Activated T-cell treated with anti-CD3 and anti-CD28 coated beads, Interleukin-2, amount 50 U/mL, for 24 hours (primary cell): ENCODE results near the gene S100A9.
A peak's percentile ranks its signal among the peaks of the same experiment; 100 is the strongest.
"Not testable (repeated sequence)": the region's sequence is repeated elsewhere in the genome, so short reads cannot be mapped to it uniquely, and the experiment has no call there.

Experiments used
- DNase-seq: peaks from one replicate; pipeline ENCODE4 v3.0.0-alpha.2; 2020
- H3K27ac Mint-ChIP-seq: 2 replicates; pipeline ENCODE4 v1.8.0; 2020; ENCODE audit warnings: mild to moderate bottlenecking, mixed read lengths
- H3K27me3 Mint-ChIP-seq: 2 replicates; pipeline ENCODE4 v1.8.0; 2020; ENCODE audit warnings: mixed read lengths
- H3K36me3 Mint-ChIP-seq: 2 replicates; pipeline ENCODE4 v1.8.0; 2020; ENCODE audit warnings: low read depth, mixed read lengths
- H3K4me1 Mint-ChIP-seq: 2 replicates; pipeline ENCODE4 v1.8.0; 2020; ENCODE audit warnings: low read depth, mixed read lengths
- H3K4me3 Mint-ChIP-seq: 2 replicates; pipeline ENCODE4 v1.8.0; 2020; ENCODE audit warnings: mild to moderate bottlenecking, moderate library complexity, mixed read lengths
- H3K9me3 Mint-ChIP-seq: 2 replicates; pipeline ENCODE4 v1.8.0; 2020; ENCODE audit warnings: mixed read lengths

Gene S100A9

DNA sequence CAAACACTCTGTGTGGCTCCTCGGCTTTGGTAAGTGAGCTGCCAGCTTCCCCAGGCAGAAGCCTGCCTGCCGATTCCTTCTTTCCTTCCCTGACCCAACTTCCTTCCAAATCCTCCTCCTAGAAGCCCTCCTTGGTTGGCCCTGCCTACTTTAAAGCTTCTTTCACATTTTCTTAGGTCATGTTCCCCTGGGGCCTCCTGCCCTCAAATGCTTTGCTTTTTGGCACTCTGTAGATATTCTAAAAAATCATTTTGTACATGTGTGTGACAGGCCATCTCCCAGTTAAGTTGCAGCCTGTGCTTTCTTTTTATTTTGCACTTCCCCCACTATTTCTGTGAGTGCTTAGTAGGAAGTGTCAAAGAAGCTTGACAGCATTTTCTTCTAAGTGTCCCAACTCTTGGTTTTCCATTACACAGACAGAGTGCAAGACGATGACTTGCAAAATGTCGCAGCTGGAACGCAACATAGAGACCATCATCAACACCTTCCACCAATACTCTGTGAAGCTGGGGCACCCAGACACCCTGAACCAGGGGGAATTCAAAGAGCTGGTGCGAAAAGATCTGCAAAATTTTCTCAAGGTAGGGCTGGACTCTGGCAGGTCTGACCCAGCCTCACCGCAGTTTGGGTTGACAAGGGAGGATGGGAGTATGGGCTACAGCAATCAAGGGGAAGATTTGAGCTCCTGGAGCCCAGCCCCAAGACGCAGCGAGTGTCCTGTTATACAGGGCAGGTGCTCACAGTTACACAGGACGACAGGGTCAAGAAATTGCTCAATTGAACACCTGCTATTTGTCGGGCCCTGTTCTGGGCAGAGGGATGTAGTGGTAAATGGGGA is at the start of gene S100A9:
S100A9 (plus strand) TSS at position 2 of the 838 bp plus-strand sequence; CDS start at position 432, 430 bp downstream.
- H3K4me3 Mint-ChIP-seq = no peak within 1 kb of the TSS
- peak within 1 kb of the TSS; percentile 30 for H3K27ac Mint-ChIP-seq
- peaks cover 13% of the 10 kb centered on the region for H3K4me1 Mint-ChIP-seq
- no peaks in the 10 kb centered on the region for H3K9me3 Mint-ChIP-seq
- H3K27me3 Mint-ChIP-seq = peaks cover 1% of the 10 kb centered on the region
- H3K36me3 Mint-ChIP-seq = no peaks in the 10 kb centered on the region
- no peak for DNase-seq

DNA sequence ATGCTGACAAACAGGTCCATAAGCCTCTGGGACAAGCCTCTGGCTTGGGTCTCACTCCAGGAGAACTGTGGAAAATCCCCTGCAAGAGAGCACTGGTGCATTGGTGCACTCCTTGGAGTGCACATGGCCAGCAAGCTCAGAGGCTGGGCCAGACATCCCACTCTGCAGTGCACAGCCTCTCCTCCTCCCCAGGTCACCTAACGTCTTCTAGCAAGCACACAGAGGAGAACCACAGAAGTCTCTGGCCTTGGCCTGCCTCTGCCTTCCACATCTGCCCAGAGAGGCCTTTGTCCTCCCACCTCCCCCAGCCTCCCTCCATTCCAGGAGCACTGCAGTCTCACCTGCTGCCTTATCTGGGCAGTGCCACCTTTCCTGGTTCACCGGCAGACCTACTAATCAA is 49.1 kb upstream of the S100A9 start:
- H3K4me3 Mint-ChIP-seq = no peak overlapping the region

DNA sequence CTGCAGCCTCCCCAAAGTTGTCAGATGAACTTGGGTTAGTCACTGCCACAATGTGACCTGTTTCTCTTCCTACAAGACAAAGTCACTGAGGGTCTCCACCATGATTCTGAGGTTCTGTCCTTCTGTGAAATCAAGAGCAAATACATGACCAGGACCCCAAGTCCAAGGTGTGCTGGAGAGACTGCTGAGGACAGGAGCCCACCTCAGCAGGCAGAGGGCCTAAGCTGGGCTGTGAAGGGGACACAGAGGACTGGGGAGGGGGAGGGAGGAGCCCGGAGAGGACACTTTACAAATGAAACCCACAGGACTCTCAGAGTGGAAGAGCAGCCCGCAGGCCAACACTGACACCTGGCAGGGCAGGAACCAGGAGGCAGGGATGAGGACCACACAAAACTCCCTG is 48.2 kb upstream of the S100A9 start:
- Mint-ChIP-seq H3K4me3 (no peak overlapping the region), H3K4me1 (no peaks in the 10 kb centered on the region), H3K9me3 (no peaks in the 10 kb centered on the region), H3K27ac (no peak overlapping the region), H3K27me3 (peaks cover 8% of the 10 kb centered on the region), H3K36me3 (no peaks in the 10 kb centered on the region)
- no peak for DNase-seq

More for the DNA sequence above, 49.1 kb upstream of the S100A9 start:
- H3K27me3 Mint-ChIP-seq = peaks cover 8% of the 10 kb centered on the region
- no peaks in the 10 kb centered on the region for H3K36me3 Mint-ChIP-seq
- no peak for DNase-seq
- H3K4me1 Mint-ChIP-seq = no peaks in the 10 kb centered on the region
- H3K27ac Mint-ChIP-seq = no peak overlapping the region
- H3K9me3 Mint-ChIP-seq = no peaks in the 10 kb centered on the region

DNA sequence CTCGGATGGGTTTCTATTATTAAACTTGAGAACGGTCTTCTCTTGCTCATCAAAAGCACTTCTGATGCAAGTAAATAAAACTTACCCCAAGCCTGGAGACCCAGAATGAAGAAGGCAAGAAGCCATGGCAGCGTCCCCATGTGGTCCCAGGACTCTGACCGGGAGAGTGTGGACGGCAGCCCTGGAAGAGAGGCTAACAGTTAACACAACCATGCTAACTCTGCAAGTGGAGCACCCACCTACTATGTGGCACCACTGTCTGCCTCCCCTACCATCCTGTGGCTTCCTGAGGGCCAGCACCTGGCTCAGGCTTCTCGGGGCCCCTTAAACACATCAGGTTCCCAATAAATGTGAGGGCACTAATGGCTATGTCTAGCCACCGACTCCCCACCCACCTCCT is 47.1 kb upstream of the S100A9 start:
- Mint-ChIP-seq H3K4me1 (no peaks in the 10 kb centered on the region), H3K36me3 (no peaks in the 10 kb centered on the region), H3K27me3 (peaks cover 8% of the 10 kb centered on the region), H3K4me3 (no peak overlapping the region), H3K9me3 (peaks cover 1% of the 10 kb centered on the region), H3K27ac (no peak overlapping the region)
- DNase-seq = no peak

DNA sequence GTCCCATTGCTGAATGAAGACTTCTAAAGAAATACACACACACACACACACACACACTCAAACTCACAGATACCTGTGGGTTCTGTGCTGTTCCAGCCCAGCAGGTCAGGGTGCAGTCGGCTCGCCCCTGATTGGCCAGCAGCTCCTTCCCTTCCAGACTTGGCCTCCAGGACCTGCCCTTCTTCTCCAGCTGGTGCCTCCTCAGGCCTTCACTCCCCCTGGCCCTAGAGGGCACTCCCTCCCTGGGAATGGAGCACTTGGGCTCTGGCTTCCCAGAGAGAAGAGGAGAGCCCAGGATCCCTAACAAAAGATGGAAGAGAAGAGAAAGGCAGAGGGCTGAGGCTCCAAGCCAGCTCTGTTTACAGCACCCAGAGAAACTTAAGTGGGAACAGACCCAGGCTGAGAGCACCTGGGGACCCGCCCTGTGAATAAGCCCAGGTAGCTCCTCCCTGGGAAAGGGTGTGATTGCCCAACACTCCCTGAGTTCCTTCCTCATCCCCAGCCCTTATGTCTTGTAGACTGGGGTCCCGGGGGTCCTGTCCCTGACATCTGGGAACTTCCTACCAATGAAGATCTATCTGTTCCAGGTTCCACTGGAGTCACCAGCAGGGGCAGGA is 45.0 kb upstream of the S100A9 start, which contains the start of gene PGLYRP3:
PGLYRP3 (minus strand) TSS at position 383 of the 617 bp plus-strand sequence. CDS start 2,287 bp downstream, outside the sequence.
- no peaks in the 10 kb centered on the region for H3K4me1 Mint-ChIP-seq
- no peaks in the 10 kb centered on the region for H3K36me3 Mint-ChIP-seq
- DNase-seq = no peak
- peaks cover under 1% of the 10 kb centered on the region for H3K27me3 Mint-ChIP-seq
- H3K9me3 Mint-ChIP-seq = peaks cover 1% of the 10 kb centered on the region
- H3K27ac Mint-ChIP-seq = no peak within 1 kb of the TSS
- H3K4me3 Mint-ChIP-seq = no peak within 1 kb of the TSS

DNA sequence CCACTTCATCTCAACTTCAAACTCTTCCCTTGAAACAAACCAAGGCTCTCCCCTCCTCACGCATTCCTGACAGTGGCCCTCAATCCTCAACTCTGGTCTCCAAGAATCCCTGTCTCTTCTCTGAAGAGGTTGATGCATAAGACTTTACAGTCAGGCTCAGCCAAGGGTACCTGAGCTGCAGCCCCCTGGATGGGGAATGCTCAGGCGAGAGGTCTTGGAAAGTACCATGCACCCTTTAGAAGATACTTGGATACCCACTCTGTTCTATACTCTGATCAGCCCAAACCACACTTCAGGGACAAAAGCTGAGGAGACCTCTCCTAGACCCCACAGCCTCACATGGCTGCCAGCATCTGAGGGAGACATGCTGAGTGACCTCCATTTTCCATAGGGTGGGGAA is 44.4 kb upstream of the S100A9 start:
- Mint-ChIP-seq H3K4me1 (no peaks in the 10 kb centered on the region), H3K9me3 (peaks cover 1% of the 10 kb centered on the region), H3K4me3 (no peak overlapping the region), H3K36me3 (no peaks in the 10 kb centered on the region), H3K27ac (no peak overlapping the region), H3K27me3 (no peaks in the 10 kb centered on the region)
- DNase-seq = no peak

DNA sequence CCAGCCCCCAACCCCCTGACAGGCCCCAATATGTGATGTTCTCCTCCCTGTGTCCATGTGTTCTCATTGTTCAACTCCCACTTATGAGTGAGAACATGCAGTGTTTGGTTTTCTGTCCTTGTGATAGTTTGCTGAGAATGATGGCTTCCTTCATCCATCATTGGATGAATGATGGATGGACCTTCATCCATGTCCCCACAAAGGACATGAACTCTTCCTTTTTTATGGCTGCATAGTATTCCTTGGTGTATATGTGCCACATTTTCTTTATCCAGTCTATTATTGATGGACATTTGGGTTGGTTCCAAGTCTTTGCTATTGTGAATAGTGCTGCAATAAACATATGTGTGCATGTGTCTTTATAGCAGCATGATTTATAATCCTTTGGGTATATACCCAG is 43.3 kb upstream of the S100A9 start:
- H3K36me3 Mint-ChIP-seq, H3K27ac Mint-ChIP-seq, H3K9me3 Mint-ChIP-seq, DNase-seq, H3K4me3 Mint-ChIP-seq, H3K27me3 Mint-ChIP-seq, H3K4me1 Mint-ChIP-seq: not testable (repeated sequence)

DNA sequence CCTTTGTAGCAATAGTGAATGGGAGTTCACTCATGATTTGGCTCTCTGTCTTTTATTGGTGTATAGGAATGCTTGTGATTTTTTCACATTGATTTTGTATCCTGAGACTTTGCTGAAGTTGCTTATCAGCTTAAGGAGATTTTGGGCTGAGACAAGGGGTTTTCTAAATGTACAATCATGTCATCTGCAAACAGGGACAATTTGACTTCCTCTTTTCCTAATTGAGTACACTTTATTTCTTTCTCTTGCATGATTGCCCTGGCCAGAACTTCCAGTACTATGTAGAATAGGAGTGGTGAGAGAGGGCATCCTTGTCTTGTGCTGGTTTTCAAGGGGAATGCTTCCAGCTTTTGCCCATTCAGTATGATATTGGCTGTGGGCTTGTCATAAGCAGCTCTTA is 41.6 kb upstream of the S100A9 start:
- not testable (repeated sequence) for H3K36me3 Mint-ChIP-seq, H3K27ac Mint-ChIP-seq

DNA sequence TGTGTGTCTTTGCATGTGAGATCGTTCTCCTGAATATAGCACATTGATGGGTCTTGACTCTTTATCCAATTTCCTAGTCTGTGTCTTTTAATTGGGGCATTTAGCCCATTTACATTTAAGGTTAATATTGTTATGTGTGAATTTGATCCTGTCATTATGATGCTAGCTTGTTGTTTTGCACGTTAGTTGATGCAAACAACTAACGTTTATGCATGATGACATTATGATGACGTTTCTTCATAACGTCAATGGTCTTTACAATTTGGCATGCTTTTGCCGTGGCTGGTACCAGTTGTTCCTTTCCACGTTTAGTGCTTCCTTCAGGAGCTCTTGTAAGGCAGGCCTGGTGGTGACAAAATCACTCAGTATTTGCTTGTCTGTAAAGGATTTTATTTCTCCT is 39.5 kb upstream of the S100A9 start:
- H3K4me3 Mint-ChIP-seq, H3K4me1 Mint-ChIP-seq, DNase-seq, H3K27ac Mint-ChIP-seq, H3K36me3 Mint-ChIP-seq: not testable (repeated sequence)
- Mint-ChIP-seq H3K9me3 (peaks cover 20% of the 10 kb centered on the region), H3K27me3 (peaks cover 22% of the 10 kb centered on the region)

More for the DNA sequence above, 41.6 kb upstream of the S100A9 start:
- peaks cover 22% of the 10 kb centered on the region for H3K27me3 Mint-ChIP-seq
- not testable (repeated sequence) for H3K9me3 Mint-ChIP-seq, DNase-seq, H3K4me1 Mint-ChIP-seq, H3K4me3 Mint-ChIP-seq

DNA sequence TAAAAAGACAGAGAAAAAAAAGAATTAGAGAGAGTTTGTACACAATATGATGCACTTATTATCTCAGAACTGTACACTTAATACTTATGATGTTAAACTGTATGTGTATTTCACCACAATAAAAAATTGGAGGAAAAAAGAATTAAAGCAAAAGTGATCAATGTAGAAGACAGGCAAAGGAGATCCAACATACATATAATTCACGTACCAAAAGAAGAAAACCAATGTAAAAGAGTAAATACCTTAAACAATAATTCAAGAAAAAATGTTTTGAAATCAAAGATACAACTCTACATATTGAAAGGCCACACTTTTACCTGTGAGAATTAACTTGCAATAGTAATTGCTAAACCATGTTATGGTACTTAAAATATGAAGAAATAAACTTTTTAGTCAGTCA is 35.1 kb upstream of the S100A9 start:
- H3K4me3 Mint-ChIP-seq = no peak overlapping the region
- no peaks in the 10 kb centered on the region for H3K36me3 Mint-ChIP-seq
- peaks cover 25% of the 10 kb centered on the region for H3K27me3 Mint-ChIP-seq
- no peak for DNase-seq
- peaks cover 19% of the 10 kb centered on the region for H3K9me3 Mint-ChIP-seq
- H3K27ac Mint-ChIP-seq = no peak overlapping the region
- H3K4me1 Mint-ChIP-seq = no peaks in the 10 kb centered on the region

DNA sequence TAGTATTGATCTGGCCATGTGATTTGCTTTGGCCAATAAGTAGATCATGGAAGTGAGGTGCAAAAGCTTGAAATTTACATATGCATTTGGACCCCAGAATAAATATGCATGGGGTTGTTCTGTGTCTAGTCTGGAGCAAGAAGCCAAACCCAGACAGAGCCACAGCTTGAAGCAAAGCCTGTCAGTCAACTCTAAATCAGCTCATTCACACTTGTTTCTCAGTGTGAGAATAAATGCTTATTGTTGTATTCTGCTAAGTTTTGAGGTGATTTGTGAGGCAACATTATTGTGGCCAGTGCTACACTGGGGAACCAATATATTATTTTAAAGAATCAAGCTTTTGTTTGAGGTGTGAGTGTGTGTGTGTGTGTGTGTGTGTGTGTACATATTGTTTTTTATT is 32.7 kb upstream of the S100A9 start:
- H3K27ac Mint-ChIP-seq = no peak overlapping the region
- peaks cover 12% of the 10 kb centered on the region for H3K27me3 Mint-ChIP-seq
- no peak overlapping the region for H3K4me3 Mint-ChIP-seq
- H3K4me1 Mint-ChIP-seq = no peaks in the 10 kb centered on the region
- DNase-seq = no peak
- peaks cover 34% of the 10 kb centered on the region for H3K9me3 Mint-ChIP-seq
- H3K36me3 Mint-ChIP-seq = no peaks in the 10 kb centered on the region

DNA sequence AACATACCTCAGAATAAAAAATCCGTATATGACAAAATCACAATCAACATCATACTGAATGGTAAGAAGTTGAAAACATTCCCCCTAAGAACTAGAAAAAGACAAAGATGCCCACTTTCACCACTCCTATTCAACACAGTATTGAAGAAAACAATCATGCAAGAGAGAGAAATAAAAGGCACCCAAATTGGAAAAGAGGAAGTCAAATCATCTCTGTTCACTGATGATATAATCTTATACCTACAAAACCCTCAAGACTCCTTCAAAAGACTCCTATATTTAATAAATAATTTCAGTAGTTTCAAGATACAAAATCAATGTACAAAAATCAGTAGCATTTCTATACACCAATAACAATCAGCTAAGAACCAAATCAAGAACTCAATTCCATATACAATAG is 23.8 kb upstream of the S100A9 start:
- H3K9me3 Mint-ChIP-seq = peaks cover 28% of the 10 kb centered on the region
- no peak overlapping the region for H3K27ac Mint-ChIP-seq
- H3K4me1 Mint-ChIP-seq = no peaks in the 10 kb centered on the region
- no peaks in the 10 kb centered on the region for H3K36me3 Mint-ChIP-seq
- no peak for DNase-seq
- H3K27me3 Mint-ChIP-seq = no peaks in the 10 kb centered on the region
- H3K4me3 Mint-ChIP-seq = no peak overlapping the region

DNA sequence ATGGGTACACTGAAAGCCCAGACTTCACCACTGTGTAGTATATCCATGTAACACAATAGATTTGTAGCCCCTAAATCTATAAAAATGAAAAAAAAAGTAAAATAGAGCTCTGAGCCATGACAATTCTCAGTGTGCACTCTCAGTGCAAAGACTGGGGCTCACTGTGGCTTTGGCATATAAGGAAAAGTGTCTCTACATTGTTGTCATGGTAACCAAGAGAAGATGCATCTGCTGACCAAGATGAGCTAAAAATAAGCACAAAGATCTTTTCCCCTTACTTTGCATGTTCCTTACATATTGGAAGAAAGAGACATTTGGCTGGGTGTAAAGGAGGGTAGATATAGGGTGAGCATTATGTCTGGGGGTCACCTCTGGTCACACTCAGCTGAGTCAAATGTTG is 21.0 kb upstream of the S100A9 start:
- no peaks in the 10 kb centered on the region for H3K36me3 Mint-ChIP-seq
- H3K4me3 Mint-ChIP-seq = no peak overlapping the region
- DNase-seq = no peak
- peaks cover 2% of the 10 kb centered on the region for H3K27me3 Mint-ChIP-seq
- peaks cover 8% of the 10 kb centered on the region for H3K9me3 Mint-ChIP-seq
- peaks cover 13% of the 10 kb centered on the region for H3K4me1 Mint-ChIP-seq
- H3K27ac Mint-ChIP-seq = no peak overlapping the region

DNA sequence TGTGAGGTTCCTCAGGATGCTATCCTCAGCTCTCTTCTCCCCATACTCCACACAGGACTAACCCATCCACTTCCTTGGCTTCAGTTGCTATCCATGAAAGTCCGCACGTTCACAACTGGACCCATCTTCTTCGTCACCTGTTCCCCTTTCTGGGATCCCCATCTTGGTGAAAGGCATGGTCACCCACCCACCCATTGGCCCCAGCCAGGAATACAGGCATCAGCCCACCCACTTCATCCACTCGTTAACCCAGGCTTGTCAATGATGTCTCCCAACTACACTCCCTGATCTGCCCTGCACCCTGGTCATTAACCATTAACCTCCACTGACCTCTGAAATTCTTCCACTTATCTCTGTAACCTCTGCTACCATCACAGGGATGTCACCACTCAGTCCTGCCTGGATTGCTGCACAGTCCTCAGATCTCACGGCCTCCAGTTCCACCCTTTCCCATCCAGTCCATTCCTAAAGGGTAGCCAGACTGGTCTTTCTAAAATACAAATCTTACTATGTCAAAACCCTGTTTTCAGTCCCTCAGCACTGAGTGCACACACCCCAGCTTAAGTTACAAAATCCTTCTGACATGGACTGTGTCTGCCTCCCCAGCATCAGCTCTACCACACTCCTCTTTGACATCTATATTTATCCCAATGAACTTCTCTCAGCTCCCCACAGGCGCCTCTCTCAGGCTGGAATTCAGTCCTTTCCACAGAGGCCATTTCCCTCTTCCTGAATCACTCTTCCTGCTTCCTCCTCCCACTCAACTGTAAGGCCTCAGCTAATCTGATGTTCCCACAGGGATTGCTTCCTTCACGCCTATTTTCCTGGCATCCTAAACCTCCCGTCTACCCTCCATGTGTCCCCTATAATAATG is 19.4 kb upstream of the S100A9 start:
- Mint-ChIP-seq H3K27ac (no peak overlapping the region), H3K4me1 (peaks cover 16% of the 10 kb centered on the region), H3K27me3 (peaks cover 10% of the 10 kb centered on the region), H3K36me3 (no peaks in the 10 kb centered on the region), H3K9me3 (no peaks in the 10 kb centered on the region), H3K4me3 (no peak overlapping the region)
- no peak for DNase-seq
